Memory B cell (primary cell): ENCODE measurements around the gene ENHO.
A peak's percentile ranks its signal among the peaks of the same experiment; 100 is the strongest.
"Not testable (repeated sequence)": the region's sequence is repeated elsewhere in the genome, so short reads cannot be mapped to it uniquely, and the experiment has no call there.

Source experiments
- ATAC-seq: fragments of 150-1000 bp; cut with Tn5 transposase; 2 replicates; pipeline ENCODE4 v1.10.0; 2021; ENCODE audit warnings: low read depth, mild to moderate bottlenecking, moderate library complexity
- DNase-seq, 2 donors: peaks; one replicate each; pipeline ENCODE4 v3.0.0; 2022; ENCODE audit warnings: low spot score in 2 of 2
- H3K27ac Mint-ChIP-seq: one replicate; pipeline ENCODE4 v1.8.0; 2022; ENCODE audit warnings: mild to moderate bottlenecking, moderate library complexity, mixed read lengths
- H3K27me3 Mint-ChIP-seq: one replicate; pipeline ENCODE4 v1.8.0; 2022; ENCODE audit warnings: mixed read lengths
- H3K36me3 Mint-ChIP-seq: one replicate; pipeline ENCODE4 v1.8.0; 2022; ENCODE audit warnings: mild to moderate bottlenecking, mixed read lengths
- H3K4me1 Mint-ChIP-seq: one replicate; pipeline ENCODE4 v1.8.0; 2022; ENCODE audit warnings: mixed read lengths
- H3K4me3 Mint-ChIP-seq: one replicate; pipeline ENCODE4 v1.8.0; 2022; ENCODE audit warnings: mild to moderate bottlenecking, moderate library complexity, mixed read lengths
- H3K9me3 Mint-ChIP-seq: one replicate; pipeline ENCODE4 v1.8.0; 2022; ENCODE audit warnings: mixed read lengths

ENHO gene

DNA sequence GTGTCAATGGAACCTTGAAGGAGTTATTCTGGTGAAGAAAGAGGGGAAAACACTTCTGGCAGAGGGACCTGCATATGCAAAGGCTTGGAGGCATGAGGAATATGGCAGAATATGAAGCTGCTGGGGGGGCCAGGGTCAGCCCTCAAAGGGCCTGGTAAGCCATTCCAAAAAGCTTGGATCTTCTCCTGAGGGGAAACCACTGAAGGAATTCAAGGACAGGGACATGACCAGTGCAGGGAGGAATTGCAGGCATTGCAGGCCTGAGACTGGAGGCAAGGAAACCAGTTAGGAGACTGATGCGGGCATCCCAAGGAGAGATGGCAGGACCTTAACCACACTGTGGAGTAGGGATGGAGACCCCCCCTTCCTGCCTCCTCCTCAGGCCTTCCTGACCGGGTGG lies 21.4 kb downstream of the ENHO start:
- H3K27ac Mint-ChIP-seq, result no peak overlapping the region
- no peak for DNase-seq
- H3K4me3 Mint-ChIP-seq, result no peak overlapping the region
- no peak for ATAC-seq
- H3K4me1 Mint-ChIP-seq, result peaks cover 2% of the 10 kb centered on the region
- H3K9me3 Mint-ChIP-seq, result no peaks in the 10 kb centered on the region
- H3K27me3 Mint-ChIP-seq, result peaks cover 12% of the 10 kb centered on the region
- H3K36me3 Mint-ChIP-seq, result no peaks in the 10 kb centered on the region

DNA sequence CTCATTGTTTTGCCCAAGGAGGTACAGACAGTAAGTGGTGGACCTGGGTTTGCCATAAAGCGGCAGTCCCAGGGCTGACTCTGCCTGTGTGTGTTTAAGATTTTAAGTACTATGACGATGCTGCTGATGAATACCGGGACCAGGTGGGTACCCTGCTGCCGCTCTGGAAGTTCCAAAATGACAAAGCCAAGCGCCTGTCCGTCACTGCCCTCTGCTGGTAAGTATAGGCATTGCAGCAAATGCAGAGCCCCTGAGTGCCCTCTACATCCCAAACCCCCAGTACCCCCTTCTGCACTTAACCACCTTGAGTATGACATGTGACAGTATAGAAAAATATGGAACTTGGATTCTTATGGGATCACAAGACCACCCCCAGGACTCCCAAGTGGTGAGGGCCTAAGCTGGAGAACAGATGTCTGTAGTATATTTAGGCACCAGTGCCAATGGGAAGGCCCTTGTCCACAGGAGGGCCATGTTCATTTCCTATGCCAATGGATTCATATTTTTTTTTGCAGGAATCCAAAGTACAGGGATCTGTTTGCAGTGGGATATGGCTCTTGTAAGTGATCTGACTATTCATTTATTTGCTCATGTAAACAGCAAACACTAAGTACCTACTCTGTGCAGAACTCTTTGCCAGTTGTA lies 22.0 kb downstream of the ENHO start:
- peaks cover 2% of the 10 kb centered on the region for H3K4me1 Mint-ChIP-seq
- H3K4me3 Mint-ChIP-seq, result no peak overlapping the region
- H3K9me3 Mint-ChIP-seq, result no peaks in the 10 kb centered on the region
- DNase-seq, result peak; percentile 79 to 86
- H3K27ac Mint-ChIP-seq, result no peak overlapping the region
- ATAC-seq, result peak; percentile 84
- H3K36me3 Mint-ChIP-seq, result no peaks in the 10 kb centered on the region
- peaks cover 12% of the 10 kb centered on the region for H3K27me3 Mint-ChIP-seq

GRCh38 chr9:34499076-34499475 lies 23.7 kb downstream of the ENHO start:
- peaks cover 2% of the 10 kb centered on the region for H3K4me1 Mint-ChIP-seq
- H3K36me3 Mint-ChIP-seq, result no peaks in the 10 kb centered on the region
- DNase-seq (no peak), ATAC-seq (no peak)
- no peaks in the 10 kb centered on the region for H3K9me3 Mint-ChIP-seq
- no peak overlapping the region for H3K27ac Mint-ChIP-seq
- no peak overlapping the region for H3K4me3 Mint-ChIP-seq
- peaks cover 14% of the 10 kb centered on the region for H3K27me3 Mint-ChIP-seq

GRCh38 chr9:34498553-34498952 lies 24.2 kb downstream of the ENHO start:
- Mint-ChIP-seq H3K9me3 (no peaks in the 10 kb centered on the region), H3K36me3 (no peaks in the 10 kb centered on the region), H3K27me3 (peaks cover 13% of the 10 kb centered on the region), H3K4me3 (no peak overlapping the region), H3K4me1 (peaks cover 2% of the 10 kb centered on the region), H3K27ac (no peak overlapping the region)
- ATAC-seq (no peak), DNase-seq (no peak)

GRCh38 chr9:34496149-34496712 lies 26.6 kb downstream of the ENHO start:
- Mint-ChIP-seq H3K36me3 (no peaks in the 10 kb centered on the region), H3K4me3 (no peak overlapping the region), H3K27me3 (peaks cover 20% of the 10 kb centered on the region), H3K4me1 (peaks cover 2% of the 10 kb centered on the region), H3K27ac (no peak overlapping the region), H3K9me3 (no peaks in the 10 kb centered on the region)
- ATAC-seq (no peak), DNase-seq (no peak)

DNA sequence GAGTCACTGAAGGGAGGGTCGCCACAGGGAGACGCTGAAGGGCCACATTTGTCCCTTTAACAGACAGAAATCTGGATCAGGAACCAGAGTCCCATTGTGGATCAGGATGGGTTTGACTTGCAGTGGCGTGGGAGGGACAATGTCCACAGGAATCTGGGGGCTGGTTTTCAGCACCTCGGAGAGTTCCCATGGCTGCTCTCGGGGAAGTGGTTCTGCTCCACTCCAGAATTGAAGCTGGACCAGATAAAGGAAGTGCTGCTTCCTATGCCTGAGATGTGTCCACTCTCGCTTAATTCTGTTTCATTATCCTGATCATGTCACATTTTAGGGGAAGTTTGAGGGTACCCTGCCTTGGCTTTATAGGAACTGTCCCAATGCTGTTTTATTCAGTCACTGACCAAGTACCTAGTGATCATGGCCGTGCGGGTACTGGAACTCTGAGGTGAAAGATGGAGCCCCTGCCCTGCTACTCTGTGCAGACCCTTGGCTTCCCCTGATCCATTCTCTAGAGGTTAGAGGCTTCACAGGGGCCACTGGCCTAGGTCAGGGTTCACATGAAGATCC lies 28.7 kb downstream of the ENHO start:
- no peak for ATAC-seq
- no peaks in the 10 kb centered on the region for H3K9me3 Mint-ChIP-seq
- H3K4me3 Mint-ChIP-seq, result no peak overlapping the region
- no peaks in the 10 kb centered on the region for H3K36me3 Mint-ChIP-seq
- DNase-seq, result no peak
- no peak overlapping the region for H3K27ac Mint-ChIP-seq
- peaks cover 27% of the 10 kb centered on the region for H3K27me3 Mint-ChIP-seq
- H3K4me1 Mint-ChIP-seq, result no peaks in the 10 kb centered on the region

- Mint-ChIP-seq H3K4me1 (no peaks in the 10 kb centered on the region), H3K27me3 (peaks cover 28% of the 10 kb centered on the region), H3K9me3 (no peaks in the 10 kb centered on the region), H3K36me3 (no peaks in the 10 kb centered on the region), H3K27ac (no peak overlapping the region), H3K4me3 (no peak overlapping the region)
- ATAC-seq (no peak), DNase-seq (no peak)
Measured at GRCh38 chr9:34492051-34492450, 30.7 kb downstream of the ENHO start.

GRCh38 chr9:34491596-34491995 lies 31.2 kb downstream of the ENHO start:
- no peak for ATAC-seq
- DNase-seq, result no peak
- H3K27ac Mint-ChIP-seq, result no peak overlapping the region
- H3K36me3 Mint-ChIP-seq, result no peaks in the 10 kb centered on the region
- peaks cover 29% of the 10 kb centered on the region for H3K27me3 Mint-ChIP-seq
- H3K4me1 Mint-ChIP-seq, result no peaks in the 10 kb centered on the region
- no peak overlapping the region for H3K4me3 Mint-ChIP-seq
- no peaks in the 10 kb centered on the region for H3K9me3 Mint-ChIP-seq

DNA sequence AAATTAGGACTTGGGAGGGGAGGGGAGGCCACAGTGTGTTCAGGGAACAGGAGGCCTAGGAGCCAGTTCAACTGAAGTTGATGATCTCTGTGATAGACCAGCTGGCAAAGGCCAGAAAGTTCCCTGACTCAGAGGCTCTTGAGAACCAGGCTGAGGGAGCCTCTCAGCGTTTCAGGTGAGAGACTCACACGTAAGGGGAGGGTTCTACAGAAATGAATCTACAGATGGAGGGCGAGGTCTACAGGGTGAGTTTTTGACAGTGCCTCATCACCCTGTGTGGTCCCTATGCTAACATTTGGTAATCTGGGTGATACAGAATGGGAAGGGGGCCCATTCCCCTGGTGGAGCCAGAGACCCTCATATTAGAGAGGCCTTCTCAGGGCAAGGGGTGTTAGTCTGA lies 32.0 kb downstream of the ENHO start:
- no peak overlapping the region for H3K27ac Mint-ChIP-seq
- H3K4me3 Mint-ChIP-seq, result no peak overlapping the region
- H3K27me3 Mint-ChIP-seq, result peaks cover 30% of the 10 kb centered on the region
- ATAC-seq (no peak), DNase-seq (no peak)
- no peaks in the 10 kb centered on the region for H3K4me1 Mint-ChIP-seq
- no peaks in the 10 kb centered on the region for H3K36me3 Mint-ChIP-seq
- no peaks in the 10 kb centered on the region for H3K9me3 Mint-ChIP-seq

DNA sequence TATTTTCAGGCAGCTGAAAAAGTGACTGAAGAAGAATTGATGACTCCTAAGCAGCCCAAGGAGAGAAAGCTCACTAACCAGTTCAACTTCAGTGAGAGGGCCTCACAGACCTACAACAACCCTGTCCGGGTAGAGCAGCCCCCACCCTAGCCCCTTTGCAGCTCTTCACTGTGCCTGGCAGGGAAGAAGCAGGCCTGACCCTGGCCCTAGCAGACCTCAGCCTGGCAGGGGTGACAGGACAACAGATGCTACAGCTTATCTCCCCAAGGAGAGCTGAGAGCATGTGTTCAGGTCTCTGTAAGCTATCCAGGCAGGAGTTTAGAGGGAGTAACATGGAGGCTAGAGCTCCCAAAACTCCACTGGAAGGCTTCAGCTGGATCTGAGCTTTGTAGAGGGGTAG lies 32.4 kb downstream of the ENHO start:
- no peaks in the 10 kb centered on the region for H3K36me3 Mint-ChIP-seq
- no peaks in the 10 kb centered on the region for H3K9me3 Mint-ChIP-seq
- ATAC-seq (no peak), DNase-seq (no peak)
- H3K4me3 Mint-ChIP-seq, result no peak overlapping the region
- H3K4me1 Mint-ChIP-seq, result no peaks in the 10 kb centered on the region
- peaks cover 30% of the 10 kb centered on the region for H3K27me3 Mint-ChIP-seq
- no peak overlapping the region for H3K27ac Mint-ChIP-seq

DNA sequence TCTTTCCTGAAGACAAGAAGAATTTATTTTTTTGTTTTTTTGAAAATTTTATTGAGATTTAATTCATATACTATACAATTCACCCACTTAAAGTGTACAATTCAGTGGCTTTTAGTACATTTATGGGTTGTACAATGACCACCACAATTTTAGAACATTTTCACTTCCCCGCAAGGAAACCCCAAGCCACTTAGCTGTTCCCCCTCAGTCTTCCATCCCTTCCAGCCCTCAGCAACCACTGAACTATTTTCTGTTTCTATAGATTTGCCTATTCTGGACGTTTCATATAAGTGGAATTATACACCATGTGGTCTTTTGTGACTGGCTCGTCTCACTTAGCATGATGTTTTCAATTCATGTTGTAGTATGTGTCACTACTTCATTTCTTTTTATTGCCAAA lies 36.2 kb downstream of the ENHO start:
- ATAC-seq (no peak), DNase-seq (no peak)
- peaks cover 21% of the 10 kb centered on the region for H3K27me3 Mint-ChIP-seq
- H3K27ac Mint-ChIP-seq, result no peak overlapping the region
- H3K36me3 Mint-ChIP-seq, result no peaks in the 10 kb centered on the region
- H3K4me3 Mint-ChIP-seq, result no peak overlapping the region
- H3K4me1 Mint-ChIP-seq, result no peaks in the 10 kb centered on the region
- H3K9me3 Mint-ChIP-seq, result no peaks in the 10 kb centered on the region

DNA sequence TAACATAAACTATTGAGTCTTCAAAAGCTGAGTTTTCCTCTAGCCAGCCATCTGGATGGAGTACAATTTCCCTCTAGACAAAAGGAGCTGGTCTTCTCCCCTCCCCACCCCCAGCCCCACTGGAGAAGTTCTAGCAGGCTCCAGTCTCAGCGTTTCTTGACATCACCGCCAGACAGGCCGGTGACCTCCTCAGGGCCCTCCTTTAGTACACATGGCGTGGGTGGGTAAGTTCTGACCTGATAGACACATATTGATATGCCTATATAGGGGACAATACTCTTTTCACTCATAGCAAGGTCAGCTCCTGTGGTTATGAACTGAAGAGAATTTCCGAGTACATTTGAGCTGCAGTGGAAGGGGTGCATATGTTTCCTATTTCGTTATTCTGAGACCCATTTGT lies 37.0 kb downstream of the ENHO start:
- no peaks in the 10 kb centered on the region for H3K4me1 Mint-ChIP-seq
- DNase-seq, result no peak
- no peaks in the 10 kb centered on the region for H3K36me3 Mint-ChIP-seq
- peaks cover 18% of the 10 kb centered on the region for H3K27me3 Mint-ChIP-seq
- H3K9me3 Mint-ChIP-seq, result no peaks in the 10 kb centered on the region
- no peak overlapping the region for H3K27ac Mint-ChIP-seq
- ATAC-seq, result no peak
- no peak overlapping the region for H3K4me3 Mint-ChIP-seq

- no peak overlapping the region for H3K27ac Mint-ChIP-seq
- no peaks in the 10 kb centered on the region for H3K9me3 Mint-ChIP-seq
- no peak for ATAC-seq
- no peak for DNase-seq
- peaks cover 13% of the 10 kb centered on the region for H3K27me3 Mint-ChIP-seq
- no peak overlapping the region for H3K4me3 Mint-ChIP-seq
- no peaks in the 10 kb centered on the region for H3K4me1 Mint-ChIP-seq
- H3K36me3 Mint-ChIP-seq, result no peaks in the 10 kb centered on the region
Measured at GRCh38 chr9:34484678-34485077, 38.1 kb downstream of the ENHO start.

GRCh38 chr9:34482746-34483145 lies 40.0 kb downstream of the ENHO start:
- H3K27ac Mint-ChIP-seq, H3K36me3 Mint-ChIP-seq: not testable (repeated sequence)

GRCh38 chr9:34481620-34482019 lies 41.2 kb downstream of the ENHO start:
- H3K36me3 Mint-ChIP-seq, H3K27ac Mint-ChIP-seq, DNase-seq, ATAC-seq, H3K9me3 Mint-ChIP-seq, H3K4me1 Mint-ChIP-seq, H3K4me3 Mint-ChIP-seq: not testable (repeated sequence)
- H3K27me3 Mint-ChIP-seq, result peaks cover 10% of the 10 kb centered on the region

More at GRCh38 chr9:34482746-34483145, 40.0 kb downstream of the ENHO start:
- ATAC-seq, DNase-seq, H3K4me1 Mint-ChIP-seq, H3K4me3 Mint-ChIP-seq, H3K9me3 Mint-ChIP-seq: not testable (repeated sequence)
- H3K27me3 Mint-ChIP-seq, result peaks cover 13% of the 10 kb centered on the region
